Skeletal muscle tissue (tissue), 4 donors: ENCODE data around the gene OTUB1. TPM values are rescaled to one million over a fixed set of nuclear protein-coding genes. Genes with fewer than 3 reads are reported as not detected.
A peak's percentile ranks its signal among the peaks of the same experiment; 100 is the strongest.

Source experiments
- H3K27ac ChIP-seq: one replicate; pipeline ENCODE4 v1.7.0; 2013; ENCODE audit warnings: mild to moderate bottlenecking, low read depth, low read length, inconsistent platforms
- H3K27me3 ChIP-seq, 3 donors: one replicate each; pipeline ENCODE4 v1.7.0; 2013; ENCODE audit warnings: low read length in 3 of 3; ENCODE audit not compliant: control insufficient read depth in 3 of 3, insufficient read depth in 3 of 3
- H3K36me3 ChIP-seq, 3 donors: one replicate each; pipeline ENCODE4 v1.7.0; 2013; ENCODE audit warnings: low read length in 3 of 3; ENCODE audit not compliant: control insufficient read depth in 3 of 3, insufficient read depth in 3 of 3
- H3K4me1 ChIP-seq, 3 donors: one replicate each; pipeline ENCODE4 v1.7.0; 2013; ENCODE audit warnings: low read length in 3 of 3, mild to moderate bottlenecking in 3 of 3; ENCODE audit not compliant: control insufficient read depth in 3 of 3, insufficient read depth in 3 of 3
- H3K4me3 ChIP-seq, 3 donors: one replicate each; pipeline ENCODE4 v1.7.0; 2013; ENCODE audit warnings: low read length in 3 of 3
- H3K9ac ChIP-seq, 3 donors: one replicate each; pipeline ENCODE4 v1.7.0; 2013; ENCODE audit warnings: low read length in 3 of 3, mild to moderate bottlenecking in 3 of 3, moderate library complexity in 2 of 3, low read depth in 1 of 3
- H3K9me3 ChIP-seq, 3 donors: one replicate each; pipeline ENCODE4 v1.7.0; 2013; ENCODE audit warnings: low read length in 3 of 3; ENCODE audit not compliant: control insufficient read depth in 3 of 3
- total RNA-seq: library from RNA; depleted of rRNA; stranded (reverse); fragments of >200 nt; gene quantifications from one replicate; pipeline ENCODE4 v1.2.3, GENCODE V29; 2014
- donor health status: Osteomylitis.

OTUB1 gene
- 18.3 TPM for total RNA-seq

- Histone ChIP-seq H3K36me3 (peaks cover 7 to 18% (median 11%) of the 10 kb centered on the region in 3 donors), H3K9ac (peak within 1 kb of the TSS; percentile 87 to 92 (median 92)), H3K9me3 (no peaks in the 10 kb centered on the region), H3K27ac (peak within 1 kb of the TSS; percentile 76), H3K27me3 (no peaks in the 10 kb centered on the region), H3K4me1 (peaks cover 18 to 28% (median 21%) of the 10 kb centered on the region in 3 donors), H3K4me3 (peak within 1 kb of the TSS; percentile 80 to 94 (median 89))
Observed at GRCh38 chr11:63986156-63986931, at the start of gene OTUB1. TSS of gene OTUB1 (plus strand) at chr11:63986438. CDS start at chr11:63986457, 19 bp downstream.

- Histone ChIP-seq H3K4me1 (peaks cover 14 to 27% (median 21%) of the 10 kb centered on the region in 3 donors), H3K27ac (no peak overlapping the region), H3K9ac (peak overlapping the region; percentile 52 to 81 (median 61)), H3K9me3 (no peaks in the 10 kb centered on the region), H3K36me3 (no peaks in the 10 kb centered on the region), H3K4me3 (peak overlapping the region; percentile 70 to 91 (median 88)), H3K27me3 (no peaks in the 10 kb centered on the region)
Observed at GRCh38 chr11:63937713-63938478, 48.3 kb upstream of the OTUB1 start.

GRCh38 chr11:63938479-63939396, 47.5 kb upstream of the OTUB1 start, which contains the start of gene NAA40:
TSS of gene NAA40 (plus strand) at chr11:63939002. CDS start at chr11:63939097, 95 bp downstream.
- no peaks in the 10 kb centered on the region for H3K36me3 ChIP-seq
- H3K4me3 ChIP-seq: peak within 1 kb of the TSS; percentile 78 to 91 (median 88)
- H3K9ac ChIP-seq: peak within 1 kb of the TSS; percentile 79 to 88 (median 79)
- H3K27ac ChIP-seq: peak within 1 kb of the TSS; percentile 65
- no peaks in the 10 kb centered on the region for H3K27me3 ChIP-seq
- H3K9me3 ChIP-seq: no peaks in the 10 kb centered on the region
- peaks cover 14 to 28% (median 27%) of the 10 kb centered on the region in 3 donors for H3K4me1 ChIP-seq

GRCh38 chr11:63939397-63939891, 46.8 kb upstream of the OTUB1 start:
- peaks cover 18 to 35% (median 33%) of the 10 kb centered on the region in 3 donors for H3K4me1 ChIP-seq
- H3K27ac ChIP-seq: peak overlapping the region; percentile 65
- no peaks in the 10 kb centered on the region for H3K36me3 ChIP-seq
- peak overlapping the region; percentile 79 to 88 (median 79) for H3K9ac ChIP-seq
- H3K9me3 ChIP-seq: no peaks in the 10 kb centered on the region
- no peaks in the 10 kb centered on the region for H3K27me3 ChIP-seq
- peak overlapping the region; percentile 78 to 91 (median 88) for H3K4me3 ChIP-seq

GRCh38 chr11:63940786-63941185, 45.5 kb upstream of the OTUB1 start:
- Histone ChIP-seq H3K4me3 (no peak overlapping the region), H3K9ac (peak overlapping the region in 2 of 3 donors; percentile 0 to 19), H3K36me3 (no peaks in the 10 kb centered on the region), H3K9me3 (no peaks in the 10 kb centered on the region), H3K4me1 (peaks cover 32 to 48% (median 46%) of the 10 kb centered on the region in 3 donors), H3K27me3 (no peaks in the 10 kb centered on the region), H3K27ac (peak overlapping the region; percentile 39)

- H3K27me3 ChIP-seq: no peaks in the 10 kb centered on the region
- H3K4me1 ChIP-seq: peaks cover 34 to 52% (median 49%) of the 10 kb centered on the region in 3 donors
- no peak overlapping the region for H3K4me3 ChIP-seq
- H3K36me3 ChIP-seq: peaks cover 2 to 8% (median 6%) of the 10 kb centered on the region in 3 donors
- H3K9ac ChIP-seq: no peak overlapping the region
- H3K27ac ChIP-seq: no peak overlapping the region
- no peaks in the 10 kb centered on the region for H3K9me3 ChIP-seq
Observed at GRCh38 chr11:63941901-63942300, 44.3 kb upstream of the OTUB1 start.

- Histone ChIP-seq H3K4me3 (no peak overlapping the region), H3K4me1 (peaks cover 34 to 52% (median 49%) of the 10 kb centered on the region in 3 donors), H3K36me3 (peaks cover 2 to 9% (median 7%) of the 10 kb centered on the region in 3 donors), H3K9me3 (no peaks in the 10 kb centered on the region), H3K9ac (peak overlapping the region in 1 of 3 donors; percentile 69), H3K27me3 (no peaks in the 10 kb centered on the region), H3K27ac (no peak overlapping the region)
Observed at GRCh38 chr11:63942803-63943202, 43.4 kb upstream of the OTUB1 start.

GRCh38 chr11:63944987-63945386, 41.3 kb upstream of the OTUB1 start:
- peak overlapping the region; percentile 51 to 67 (median 66) for H3K4me3 ChIP-seq
- no peaks in the 10 kb centered on the region for H3K27me3 ChIP-seq
- no peaks in the 10 kb centered on the region for H3K9me3 ChIP-seq
- peak overlapping the region; percentile 39 to 83 (median 60) for H3K9ac ChIP-seq
- peaks cover 2 to 9% (median 7%) of the 10 kb centered on the region in 3 donors for H3K36me3 ChIP-seq
- H3K4me1 ChIP-seq: peaks cover 24 to 41% (median 36%) of the 10 kb centered on the region in 3 donors
- H3K27ac ChIP-seq: peak overlapping the region; percentile 87
